Measurements from ENCODE around the gene PRKCA.

Gene PRKCA

GRCh38 chr17:66574123-66574522, 271.7 kb downstream of the PRKCA start:
- TF ChIP-seq, protein P1, sequence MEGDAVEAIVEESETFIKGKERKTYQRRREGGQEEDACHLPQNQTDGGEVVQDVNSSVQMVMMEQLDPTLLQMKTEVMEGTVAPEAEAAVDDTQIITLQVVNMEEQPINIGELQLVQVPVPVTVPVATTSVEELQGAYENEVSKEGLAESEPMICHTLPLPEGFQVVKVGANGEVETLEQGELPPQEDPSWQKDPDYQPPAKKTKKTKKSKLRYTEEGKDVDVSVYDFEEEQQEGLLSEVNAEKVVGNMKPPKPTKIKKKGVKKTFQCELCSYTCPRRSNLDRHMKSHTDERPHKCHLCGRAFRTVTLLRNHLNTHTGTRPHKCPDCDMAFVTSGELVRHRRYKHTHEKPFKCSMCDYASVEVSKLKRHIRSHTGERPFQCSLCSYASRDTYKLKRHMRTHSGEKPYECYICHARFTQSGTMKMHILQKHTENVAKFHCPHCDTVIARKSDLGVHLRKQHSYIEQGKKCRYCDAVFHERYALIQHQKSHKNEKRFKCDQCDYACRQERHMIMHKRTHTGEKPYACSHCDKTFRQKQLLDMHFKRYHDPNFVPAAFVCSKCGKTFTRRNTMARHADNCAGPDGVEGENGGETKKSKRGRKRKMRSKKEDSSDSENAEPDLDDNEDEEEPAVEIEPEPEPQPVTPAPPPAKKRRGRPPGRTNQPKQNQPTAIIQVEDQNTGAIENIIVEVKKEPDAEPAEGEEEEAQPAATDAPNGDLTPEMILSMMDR (IDR thresholded peaks at IDR 0.05; ENCODE audit: low read length, missing control alignments): no peak
- no peak for DNase-seq (ENCODE audit: low read depth)
- no peak overlapping the region for H3K4me3 ChIP-seq (replicated peaks; ENCODE audit: low read depth, low read length)

GRCh38 chr17:66576473-66576872, 274.1 kb downstream of the PRKCA start:
- TF ChIP-seq, protein P1 (IDR thresholded peaks at IDR 0.05; ENCODE audit: low read length, missing control alignments): no peak
- DNase-seq (ENCODE audit: low read depth): no peak
- H3K4me3 ChIP-seq (replicated peaks; ENCODE audit: low read depth, low read length): no peak overlapping the region

DNA sequence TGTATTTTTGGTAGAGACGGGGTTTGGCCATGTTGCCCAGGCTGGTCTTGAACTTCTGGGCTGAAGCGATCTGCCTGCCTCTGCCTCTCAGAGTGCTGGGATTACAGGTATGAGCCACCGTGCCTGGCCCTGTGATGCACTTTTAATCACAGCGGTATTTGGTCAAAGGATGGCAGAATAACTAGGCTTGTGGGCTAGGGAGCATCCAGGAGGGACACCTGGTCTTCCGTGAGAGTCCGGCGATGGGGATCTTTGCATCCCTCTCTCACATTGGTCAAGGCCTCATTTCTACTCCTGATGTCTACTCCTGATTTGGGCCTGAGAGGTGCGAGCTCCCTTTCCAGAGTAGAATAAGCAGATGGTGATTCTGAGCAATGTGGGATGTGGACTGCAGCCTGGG, 274.6 kb downstream of the PRKCA start:
- DNase-seq (ENCODE audit: low read depth): no peak
- H3K4me3 ChIP-seq (replicated peaks; ENCODE audit: low read depth, low read length): no peak overlapping the region
- TF ChIP-seq, protein P1 (IDR thresholded peaks at IDR 0.05; ENCODE audit: low read length, missing control alignments): no peak

GRCh38 chr17:66578781-66579489, 276.5 kb downstream of the PRKCA start:
- H3K4me3 ChIP-seq (replicated peaks; ENCODE audit: low read depth, low read length): no peak overlapping the region
- no peak for DNase-seq (ENCODE audit: low read depth)
- TF ChIP-seq, protein P1 (IDR thresholded peaks at IDR 0.05; ENCODE audit: low read length, missing control alignments): no peak

DNA sequence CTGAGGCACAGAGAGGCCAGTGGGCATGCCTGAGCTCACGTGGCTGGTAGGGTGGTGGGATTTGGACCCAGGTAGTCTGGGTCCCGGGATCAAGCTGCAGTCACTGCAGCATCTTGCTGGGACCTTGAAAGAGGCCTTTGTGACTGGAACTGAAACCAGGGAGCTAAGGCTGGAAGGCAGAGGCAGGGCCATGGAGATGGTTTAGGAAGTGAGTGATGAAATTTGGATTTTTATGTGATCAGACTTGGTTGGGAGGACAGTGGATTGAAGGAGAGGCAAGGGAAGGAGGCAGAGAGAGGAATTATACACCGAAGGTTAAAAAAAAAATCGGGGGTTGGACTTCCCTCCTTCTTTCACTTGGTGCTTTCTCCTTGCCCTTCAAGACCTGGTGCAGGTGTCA, 277.1 kb downstream of the PRKCA start:
- DNase-seq (ENCODE audit: low read depth): no peak
- H3K4me3 ChIP-seq (replicated peaks; ENCODE audit: low read depth, low read length): no peak overlapping the region
- TF ChIP-seq, protein P1 (IDR thresholded peaks at IDR 0.05; ENCODE audit: low read length, missing control alignments): no peak

DNA sequence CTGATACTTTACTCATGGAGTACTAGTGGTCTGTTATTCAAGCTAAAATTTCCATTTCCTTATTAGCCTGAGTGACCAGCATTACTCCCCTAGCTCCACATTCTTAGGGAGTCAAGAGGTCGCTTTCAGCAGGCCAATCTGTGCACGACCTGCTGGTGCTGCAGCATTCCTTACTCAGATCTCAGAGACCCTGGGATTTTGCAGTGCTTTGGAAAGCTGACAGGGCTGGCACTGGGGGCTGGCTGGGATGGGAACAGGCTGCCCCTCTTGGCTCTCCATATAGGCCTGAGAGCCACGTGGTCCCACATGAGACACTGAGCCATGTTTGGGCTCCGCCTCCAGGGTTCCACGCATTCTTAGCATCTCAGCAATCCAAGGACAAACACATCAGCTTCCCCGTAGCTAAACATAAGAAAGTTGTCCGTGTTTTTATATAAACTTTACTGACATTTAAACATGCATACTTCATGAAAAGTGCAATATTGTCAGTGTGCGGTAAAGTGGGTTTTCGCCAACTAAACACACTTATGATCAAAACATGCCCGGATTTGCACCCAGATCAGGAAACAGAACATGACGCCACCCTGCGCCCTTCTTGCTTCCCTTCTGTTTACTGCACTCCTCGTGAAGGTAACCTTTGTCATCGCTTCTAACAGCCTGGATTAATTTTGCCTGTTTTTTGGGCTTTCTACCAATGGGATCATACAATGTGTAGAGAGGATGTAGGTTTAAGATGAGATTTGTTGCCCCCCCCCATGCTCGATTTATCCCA, 278.0 kb downstream of the PRKCA start:
- peak; percentile 40 for DNase-seq (ENCODE audit: low read depth)
- TF ChIP-seq, protein P1 (IDR thresholded peaks at IDR 0.05; ENCODE audit: low read length, missing control alignments): no peak
- no peak overlapping the region for H3K4me3 ChIP-seq (replicated peaks; ENCODE audit: low read depth, low read length)
